GM12872 (cell line): ENCODE data around the gene PI4KB.

Experiments
- CTCF ChIP-seq: IDR thresholded peaks from 3 replicates; pipeline ENCODE4 v1.5.1; 2011; ENCODE audit warnings: low read depth, mild to moderate bottlenecking, low read length, moderate library complexity; ENCODE audit not compliant: insufficient read depth

The PI4KB gene

GRCh38 chr1:151267760-151268159 is 59.5 kb downstream of the PI4KB start:
- no peak for TF ChIP-seq CTCF

- no peak for TF ChIP-seq CTCF
Observed at GRCh38 chr1:151266821-151267220, 60.4 kb downstream of the PI4KB start.

GRCh38 chr1:151266315-151266714 is 60.9 kb downstream of the PI4KB start:
- TF ChIP-seq CTCF = no peak

- no peak for TF ChIP-seq CTCF
Observed at GRCh38 chr1:151265446-151266236, 61.6 kb downstream of the PI4KB start.

GRCh38 chr1:151259351-151259750 is 67.9 kb downstream of the PI4KB start:
- no peak for TF ChIP-seq CTCF

GRCh38 chr1:151255381-151255780 is 71.8 kb downstream of the PI4KB start:
- no peak for TF ChIP-seq CTCF

- TF ChIP-seq CTCF = no peak
Observed at GRCh38 chr1:151254217-151255213, 72.7 kb downstream of the PI4KB start, which contains the start of gene PSMD4. TSS of gene PSMD4 (plus strand) at chr1:151254734. CDS start at chr1:151254783, 49 bp downstream.
